Common myeloid progenitor, CD34-positive (primary cell): ENCODE data around the gene SPDYA.
A peak's percentile ranks its signal among the peaks of the same experiment; 100 is the strongest.

Source experiments
- CTCF ChIA-PET: fragments of 350-600 bp; sonication (Branson Sonifier 250); formaldehyde crosslinking; loops from one replicate; lab custom pipeline; 2021; ENCODE audit warnings: antibody characterized with exemption; lab: Charles Lee
- POLR2A ChIA-PET: fragments of 350-600 bp; sonication (Branson Sonifier 250); formaldehyde crosslinking; loops from one replicate; lab custom pipeline; 2021; ENCODE audit warnings: antibody characterized with exemption; lab: Charles Lee
- DNase-seq, 3 donors: peaks; one replicate each; pipeline versions ENCODE4 v3.0.0 to v3.0.0-alpha.2; 2013
- H3K27ac ChIP-seq, 2 experiments: 1 replicate in 1 of 2; 2 replicates in 1 of 2; pipeline ENCODE4 v1.7.0; 2013; ENCODE audit warnings: inconsistent platforms in 2 of 2, low read length in 2 of 2, mild to moderate bottlenecking in 2 of 2, low read depth in 1 of 2, moderate library complexity in 1 of 2; ENCODE audit not compliant: severe bottlenecking in 2 of 2, insufficient read depth in 1 of 2, poor library complexity in 1 of 2
- H3K27me3 ChIP-seq, 5 experiments: replicated peaks in 2 of 5; 1 replicate in 3 of 5; 2 replicates in 2 of 5; pipeline versions ENCODE4 v1.6.1 to v1.7.0; 2013; ENCODE audit warnings: low read length in 4 of 5, mild to moderate bottlenecking in 2 of 5, moderate library complexity in 2 of 5, inconsistent platforms in 1 of 5; ENCODE audit not compliant: insufficient read depth in 5 of 5, control insufficient read depth in 4 of 5
- H3K36me3 ChIP-seq, 4 experiments: 1 replicate in 2 of 4; 2 replicates in 2 of 4; pipeline versions ENCODE4 v1.6.1 to v1.7.0; 2013; ENCODE audit warnings: low read length in 3 of 4, control low read depth in 1 of 4, mild to moderate bottlenecking in 1 of 4; ENCODE audit not compliant: control insufficient read depth in 4 of 4, insufficient read depth in 4 of 4
- H3K4me1 ChIP-seq, 4 experiments: 1 replicate in 3 of 4; 2 replicates in 1 of 4; pipeline versions ENCODE4 v1.6.1 to v1.7.1; 2013; ENCODE audit warnings: low read length in 3 of 4, mild to moderate bottlenecking in 3 of 4, control low read depth in 1 of 4, inconsistent platforms in 1 of 4, moderate library complexity in 1 of 4; ENCODE audit not compliant: control insufficient read depth in 4 of 4, insufficient read depth in 4 of 4; ENCODE audit errors: control extremely low read depth in 1 of 4
- H3K4me3 ChIP-seq, 7 experiments: 1 replicate in 4 of 7; 2 replicates in 3 of 7; pipeline versions ENCODE4 v1.5.1 to v1.7.0; 2013; ENCODE audit warnings: mild to moderate bottlenecking in 7 of 7, low read length in 6 of 7, moderate library complexity in 6 of 7, inconsistent platforms in 2 of 7, low read depth in 2 of 7, control low read depth in 1 of 7; ENCODE audit not compliant: insufficient read depth in 4 of 7, control insufficient read depth in 1 of 7; ENCODE audit errors: extremely low read depth in 1 of 7
- H3K9me3 ChIP-seq, 5 experiments: 1 replicate in 4 of 5; 2 replicates in 1 of 5; pipeline versions ENCODE4 v1.6.1 to v1.7.1; 2013; ENCODE audit warnings: low read length in 4 of 5, mild to moderate bottlenecking in 2 of 5, inconsistent platforms in 1 of 5, low read depth in 1 of 5, moderate library complexity in 1 of 5; ENCODE audit not compliant: control insufficient read depth in 4 of 5, insufficient read depth in 2 of 5; ENCODE audit errors: control extremely low read depth in 1 of 5
- WGBS: methylation state at CpG from one replicate; pipeline ENCODE4 v1.1.5; 2013; ENCODE audit not compliant: insufficient coverage; 5-methylcytosine and 5-hydroxymethylcytosine counted together

SPDYA gene

DNA sequence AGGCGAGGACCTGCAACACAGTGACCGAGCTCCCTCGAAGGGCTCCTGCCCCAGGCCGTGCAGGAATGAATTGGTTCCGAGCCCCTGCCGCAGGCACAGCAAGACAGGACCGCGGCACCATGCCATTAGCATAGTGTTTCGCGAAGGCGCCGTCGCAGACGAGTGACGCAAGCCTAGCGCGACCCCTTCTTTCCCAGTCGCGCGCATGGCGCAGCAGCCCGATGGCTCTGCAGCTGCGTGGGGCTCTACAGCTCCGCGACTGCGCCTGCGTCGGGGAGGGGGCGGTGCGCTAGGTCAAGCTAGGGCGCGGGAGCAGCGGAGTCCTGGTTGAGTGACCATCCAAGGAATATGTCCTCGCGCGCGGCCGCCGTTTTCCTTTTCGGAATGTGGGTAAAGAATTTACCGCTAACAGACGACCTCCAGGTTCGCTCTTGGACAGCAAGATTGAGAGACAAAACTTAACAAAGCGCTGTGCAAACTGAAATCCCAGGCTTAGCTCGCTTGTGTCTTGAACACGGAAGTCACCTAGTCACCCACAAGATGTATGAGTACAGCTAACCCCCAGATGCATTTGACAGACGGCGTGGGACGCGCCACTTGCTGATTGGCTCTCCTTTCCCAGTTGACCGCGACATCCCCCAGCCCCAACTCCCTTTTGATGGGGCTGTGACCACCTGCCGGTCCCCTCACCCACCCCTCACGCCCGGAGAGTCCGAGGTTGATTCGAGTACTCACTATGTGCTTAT is 59.7 kb downstream of the SPDYA start, which contains the start of gene TRMT61B:
Gene TRMT61B, minus strand, starts transcription at position 164 of the 746 bp plus-strand sequence. Its CDS starts 32 bp downstream, at position 132.
- Histone ChIP-seq H3K36me3 (peaks cover 0 to 4% (median 0%) of the 10 kb centered on the region in 4 experiments), H3K4me1 (peaks cover 11 to 26% (median 17%) of the 10 kb centered on the region in 4 experiments), H3K9me3 (no peaks in the 10 kb centered on the region), H3K27ac (peak within 1 kb of the TSS; percentile 79 to 90), H3K4me3 (peak within 1 kb of the TSS; percentile 72 to 100 (median 93)), H3K27me3 (peaks cover 0 to 3% (median 0%) of the 10 kb centered on the region in 5 experiments)
- WGBS, result 0% methylated on average over 50 of the region's 57 CpGs
- CTCF ChIA-PET, result interaction anchor here (0.6 to 1.2 kb wide), 6 partner anchors 9 to 71 kb away, joined by 3 to 5 read pairs (median 3); partner anchors contain the start of gene WDR43
- POLR2A ChIA-PET, result interaction anchor here (0.6 to 1.8 kb wide), 4 partner anchors 11 to 32 kb away, joined by 3 to 5 read pairs (median 4); partner anchors contain the start of gene WDR43
- peak; percentile 95 to 97 (median 97) for DNase-seq

GRCh38 chr2:28871620-28872019 is 61.0 kb downstream of the SPDYA start:
- CTCF ChIA-PET, result no interaction called here
- Histone ChIP-seq H3K27ac (no peak overlapping the region), H3K4me3 (no peak overlapping the region), H3K9me3 (no peaks in the 10 kb centered on the region), H3K4me1 (peaks cover 11 to 26% (median 17%) of the 10 kb centered on the region in 4 experiments), H3K27me3 (peaks cover 0 to 13% (median 5%) of the 10 kb centered on the region in 5 experiments), H3K36me3 (no peaks in the 10 kb centered on the region)
- POLR2A ChIA-PET, result no interaction called here
- no peak for DNase-seq
- WGBS, result 100% methylated on average over 2 of the region's 3 CpGs

- H3K36me3 ChIP-seq, result no peaks in the 10 kb centered on the region
- no peak for DNase-seq
- H3K4me3 ChIP-seq, result no peak overlapping the region
- no peaks in the 10 kb centered on the region for H3K4me1 ChIP-seq
- peaks cover 2 to 17% (median 10%) of the 10 kb centered on the region in 5 experiments for H3K27me3 ChIP-seq
- ChIA-PET CTCF (interaction anchor here (0.8 to 1.7 kb wide), 2 partner anchors 9 to 10 kb away, joined by 3 to 5 read pairs; partner anchors contain the start of gene TRMT61B), POLR2A (no interaction called here)
- no peaks in the 10 kb centered on the region for H3K9me3 ChIP-seq
- no CpG with 5 or more reads among the region's 1 CpG for WGBS
- no peak overlapping the region for H3K27ac ChIP-seq
These were observed 69.6 kb downstream of the SPDYA start for GRCh38 chr2:28880193-28880592.

DNA sequence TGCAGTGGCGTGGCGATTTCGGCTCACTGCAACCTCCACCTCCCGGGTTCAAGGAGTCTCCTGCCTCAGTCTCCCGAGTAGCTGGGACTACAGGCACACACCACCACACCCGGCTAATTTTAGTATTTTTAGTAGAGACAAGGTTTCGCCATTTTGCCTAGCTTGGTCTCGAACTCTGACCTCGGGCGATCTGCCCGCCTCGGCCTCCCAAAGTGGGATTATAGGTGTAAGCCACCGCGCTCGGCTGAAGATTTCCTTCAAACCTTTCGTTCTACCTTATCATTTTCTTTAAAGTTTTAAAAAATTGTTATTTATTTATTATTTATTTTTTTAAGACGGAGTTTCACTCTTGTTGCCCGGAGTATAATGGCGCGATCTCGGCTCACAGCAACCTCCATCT is 82.9 kb downstream of the SPDYA start:
- Histone ChIP-seq H3K4me1 (peaks cover 13 to 30% (median 21%) of the 10 kb centered on the region in 4 experiments), H3K4me3 (peak overlapping the region in 1 of 7 experiments; percentile 96), H3K27ac (no peak overlapping the region), H3K27me3 (peaks cover 0 to 6% (median 2%) of the 10 kb centered on the region in 5 experiments), H3K9me3 (no peaks in the 10 kb centered on the region), H3K36me3 (no peaks in the 10 kb centered on the region)
- no peak for DNase-seq
- 96% methylated on average over 8 of the region's 21 CpGs for WGBS
- POLR2A ChIA-PET, result no interaction called here
- CTCF ChIA-PET, result interaction anchor here (1.2 kb wide), 1 partner anchor 71 kb away, joined by 3 read pairs; no protein-coding TSS in a partner anchor

DNA sequence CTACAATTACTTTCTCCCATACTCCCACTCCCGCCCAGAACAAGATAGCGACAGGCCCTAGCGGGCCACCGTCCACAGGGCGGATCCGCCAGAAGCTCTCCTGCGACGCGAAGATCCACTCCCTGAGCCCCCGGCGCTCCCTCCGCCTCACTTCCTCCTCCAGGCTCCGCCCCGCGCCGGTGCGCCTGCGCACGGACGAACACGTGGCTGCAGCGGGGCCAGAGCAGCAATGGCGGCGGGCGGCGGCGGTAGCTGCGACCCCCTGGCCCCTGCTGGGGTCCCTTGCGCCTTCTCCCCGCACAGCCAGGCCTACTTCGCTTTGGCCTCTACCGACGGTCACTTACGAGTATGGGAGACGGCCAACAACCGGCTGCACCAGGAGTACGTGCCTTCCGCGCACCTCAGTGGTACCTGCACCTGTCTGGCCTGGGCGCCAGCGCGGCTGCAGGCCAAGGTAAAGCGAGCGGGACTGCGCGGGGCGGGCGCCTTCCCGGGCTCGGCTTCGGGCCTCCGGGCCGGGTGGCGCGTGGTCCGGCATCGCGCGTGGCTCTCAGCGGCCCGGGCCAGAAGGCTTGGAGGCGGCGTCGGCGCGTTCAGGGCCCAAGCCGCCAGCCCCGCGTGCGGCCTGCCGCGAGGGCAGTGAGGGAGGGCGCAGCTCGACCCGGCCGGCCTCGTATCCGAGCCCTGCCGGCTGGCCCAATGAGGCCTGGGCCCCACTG is 84.0 kb downstream of the SPDYA start, which contains the start of gene WDR43:
Gene WDR43, plus strand, starts transcription at position 198 of the 719 bp plus-strand sequence. Its CDS starts 32 bp downstream, at position 230.
- peak; percentile 99 for DNase-seq
- H3K27me3 ChIP-seq, result peaks cover 0 to 6% (median 0%) of the 10 kb centered on the region in 5 experiments
- POLR2A ChIA-PET, result interaction anchor here (0.6 to 0.7 kb wide), 2 partner anchors 25 to 267 kb away, joined by 4 to 8 read pairs; partner anchors contain the start of gene TRMT61B
- 0% methylated on average over 69 of the region's 79 CpGs for WGBS
- CTCF ChIA-PET, result interaction anchor here (0.8 to 1.4 kb wide), 3 partner anchors 10 to 300 kb away, joined by 3 to 4 read pairs (median 3); partner anchors contain the start of gene TRMT61B
- peak within 1 kb of the TSS; percentile 66 to 100 (median 90) for H3K4me3 ChIP-seq
- H3K4me1 ChIP-seq, result peaks cover 13 to 38% (median 21%) of the 10 kb centered on the region in 4 experiments
- no peaks in the 10 kb centered on the region for H3K36me3 ChIP-seq
- H3K27ac ChIP-seq, result peak within 1 kb of the TSS; percentile 60 to 87
- no peaks in the 10 kb centered on the region for H3K9me3 ChIP-seq

DNA sequence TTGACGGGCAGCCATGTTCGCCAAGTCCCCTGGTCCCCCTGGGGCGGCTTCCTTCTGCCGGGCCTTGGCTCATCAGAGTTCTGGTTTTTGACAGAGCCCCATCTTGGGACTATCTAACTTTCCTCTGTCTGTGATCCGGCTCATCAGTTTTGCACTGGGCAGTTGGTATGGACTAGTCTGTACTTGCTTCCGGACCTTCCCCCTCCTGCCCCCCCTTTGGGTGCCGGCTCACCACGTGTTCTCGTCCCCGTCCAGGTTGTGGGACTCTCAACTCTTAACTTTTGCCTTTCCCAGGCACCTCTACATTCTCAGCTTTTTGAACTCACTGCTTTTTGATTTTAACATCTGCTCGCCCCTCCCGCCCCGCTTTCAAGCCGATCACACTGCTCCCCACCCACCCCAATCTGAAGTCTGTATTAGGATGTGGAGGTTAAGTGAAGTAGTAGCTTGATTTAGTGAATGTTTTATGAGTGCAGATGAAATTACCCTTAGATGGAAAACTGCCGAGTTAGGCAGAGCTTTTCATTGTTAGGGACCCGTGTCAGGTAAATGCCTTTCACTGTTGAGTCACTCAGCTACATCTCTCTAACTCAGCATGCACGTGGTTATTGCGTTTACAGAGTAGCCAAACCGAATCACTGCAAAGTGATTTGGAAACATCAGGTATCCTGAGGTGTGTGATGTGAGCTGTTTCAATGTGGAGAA is 84.7 kb downstream of the SPDYA start:
- H3K27me3 ChIP-seq, result peaks cover 0 to 6% (median 0%) of the 10 kb centered on the region in 5 experiments
- no peaks in the 10 kb centered on the region for H3K36me3 ChIP-seq
- POLR2A ChIA-PET, result interaction anchor here (0.7 to 0.8 kb wide), 2 partner anchors 25 kb away, joined by 4 to 5 read pairs; partner anchors contain the start of gene TRMT61B
- peaks cover 13 to 38% (median 21%) of the 10 kb centered on the region in 4 experiments for H3K4me1 ChIP-seq
- peak overlapping the region; percentile 66 to 100 (median 90) for H3K4me3 ChIP-seq
- CTCF ChIA-PET, result interaction anchor here (0.9 to 1.4 kb wide), 4 partner anchors 25 to 61 kb away, joined by 3 to 4 read pairs (median 3); partner anchors contain the start of gene TRMT61B
- H3K9me3 ChIP-seq, result no peaks in the 10 kb centered on the region
- peak overlapping the region; percentile 60 to 87 for H3K27ac ChIP-seq
- WGBS, result 0% methylated on average over 13 of the region's 19 CpGs
- peak; percentile 9 to 46 (median 30) for DNase-seq
